ENCODE results near the gene KDM4E. TPM values are rescaled to one million over a fixed set of nuclear protein-coding genes. Genes with fewer than 3 reads are reported as not detected.

KDM4E gene
- total and polyA plus RNA-seq, 4 donors = not detected

DNA sequence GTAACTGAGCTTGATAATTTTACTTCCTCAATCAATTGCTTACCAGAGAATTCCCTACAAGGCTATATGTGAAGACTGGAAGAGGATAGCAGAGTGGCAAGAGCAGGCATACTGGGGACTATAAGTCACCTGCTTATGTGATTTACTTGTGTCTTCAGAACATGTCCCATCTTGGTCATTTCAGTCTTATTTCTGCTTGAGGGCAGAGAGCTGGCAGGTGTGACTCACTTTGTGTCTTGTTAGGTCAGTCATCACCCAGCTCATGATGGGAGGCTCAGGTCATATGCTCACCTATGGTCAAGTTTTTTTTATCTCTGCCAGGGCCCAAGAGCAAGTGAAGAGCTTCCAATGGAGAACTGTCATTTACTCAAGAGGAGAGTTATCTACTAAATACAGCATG is 47.9 kb downstream of the KDM4E start:
- H3K27ac ChIP-seq (ENCODE audit: low read depth in 1 of 2, low read length in 2 of 2) = no peak overlapping the region
- intact Hi-C loops (cut with DNase I) = loop anchor here in 1 of 2 donors (5.0 to 10.0 kb wide), 2 partner anchors 34 to 692 kb away; no protein-coding TSS in a partner anchor
- H3K36me3 ChIP-seq (ENCODE audit: control insufficient read depth in 1 of 2, insufficient read depth in 2 of 2, low read length in 1 of 2) = no peaks in the 10 kb centered on the region
- DNase-seq (no peak), ATAC-seq (ENCODE audit: low FRiP score) (no peak)
- H3K27me3 ChIP-seq (ENCODE audit: control insufficient read depth in 1 of 2, insufficient read depth in 2 of 2, low read length in 1 of 2) = no peaks in the 10 kb centered on the region
- H3K9me3 ChIP-seq (ENCODE audit: control insufficient read depth, low read length) = no peaks in the 10 kb centered on the region
- H3K4me1 ChIP-seq (ENCODE audit: control insufficient read depth in 1 of 2, insufficient read depth in 2 of 2, low read length in 2 of 2) = peaks cover 6 to 11% of the 10 kb centered on the region in 2 donors
- H3K4me3 ChIP-seq (ENCODE audit: low read length in 2 of 2) = no peak overlapping the region

DNA sequence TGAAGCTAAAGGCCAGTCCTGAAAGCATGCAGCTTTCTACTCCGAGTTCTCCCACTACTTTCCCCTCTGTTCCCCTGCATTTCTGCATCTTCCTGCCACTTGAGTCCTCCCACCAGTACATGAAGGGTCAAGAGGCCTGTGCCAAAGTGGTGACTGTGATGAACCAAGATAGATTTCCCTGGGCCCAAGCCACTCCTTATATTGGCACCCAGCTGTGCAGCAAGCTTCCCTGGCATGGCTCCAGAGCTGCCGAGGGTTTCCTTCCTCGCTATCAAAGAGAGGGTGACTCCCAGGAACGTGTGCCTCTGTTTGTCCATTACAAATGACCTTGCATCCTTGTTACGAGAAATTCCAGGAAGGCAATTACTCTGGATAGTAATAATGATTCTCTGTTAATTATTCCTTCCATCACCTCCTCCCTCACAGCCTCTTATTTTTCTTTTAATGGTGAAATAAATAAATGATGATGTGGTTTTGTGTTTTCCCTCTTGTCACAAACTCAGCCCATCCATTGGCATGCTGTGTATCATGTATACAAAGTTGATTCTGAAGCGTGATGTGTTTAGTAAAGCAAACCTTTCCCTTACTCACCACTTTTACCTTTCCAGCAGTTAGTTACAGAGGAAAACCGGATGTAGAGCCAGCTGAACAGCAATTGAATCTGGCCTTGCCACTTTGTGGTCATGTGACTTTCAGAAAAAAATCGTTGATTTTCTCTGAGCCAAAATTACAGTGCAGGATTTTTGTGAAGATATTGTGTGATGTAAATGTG is 49.9 kb downstream of the KDM4E start:
- WGBS, 2 donors = 30 to 33% methylated on average over 8 of the region's 8 CpGs

DNA sequence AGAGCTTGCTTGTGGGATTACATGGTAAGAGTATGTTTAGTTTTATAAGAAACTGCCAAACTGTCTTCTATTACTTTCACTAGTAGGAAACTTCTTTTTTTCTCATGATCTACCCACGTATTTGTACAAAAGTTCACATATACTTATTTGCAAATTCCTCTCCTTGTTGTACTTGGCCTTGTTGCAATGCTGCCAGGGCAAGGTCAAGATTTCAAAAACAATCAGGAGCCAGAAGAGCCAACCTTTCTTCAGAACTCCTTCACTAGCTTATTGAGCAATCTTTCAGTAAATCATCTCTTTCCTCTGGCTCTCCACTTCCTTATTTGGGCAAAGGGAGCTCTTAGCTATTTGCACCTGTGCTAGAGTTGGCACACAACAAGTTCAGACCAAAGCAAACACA is 51.4 kb downstream of the KDM4E start:
- Histone ChIP-seq H3K36me3 (ENCODE audit: control insufficient read depth in 1 of 2, insufficient read depth in 2 of 2, low read length in 1 of 2) (no peaks in the 10 kb centered on the region), H3K9me3 (ENCODE audit: control insufficient read depth, low read length) (no peaks in the 10 kb centered on the region), H3K4me1 (ENCODE audit: control insufficient read depth in 1 of 2, insufficient read depth in 2 of 2, low read length in 2 of 2) (peaks cover 8 to 20% of the 10 kb centered on the region in 2 donors), H3K27ac (ENCODE audit: low read depth in 1 of 2, low read length in 2 of 2) (no peak overlapping the region), H3K4me3 (ENCODE audit: low read length in 2 of 2) (no peak overlapping the region), H3K27me3 (ENCODE audit: control insufficient read depth in 1 of 2, insufficient read depth in 2 of 2, low read length in 1 of 2) (no peaks in the 10 kb centered on the region)
- peak in 1 of 2 donors; percentile 59 for DNase-seq
- intact Hi-C loops (cut with DNase I) = loop anchor here in 1 of 2 donors (10.0 kb wide), 1 partner anchor 688 kb away; no protein-coding TSS in a partner anchor
- ATAC-seq (ENCODE audit: low FRiP score) = peak; percentile 64
- WGBS, 2 donors = 0 to 2% methylated on average over 1 of the region's 1 CpG

More for the DNA sequence above, 49.9 kb downstream of the KDM4E start:
- Histone ChIP-seq H3K4me1 (ENCODE audit: control insufficient read depth in 1 of 2, insufficient read depth in 2 of 2, low read length in 2 of 2) (peaks cover 7 to 15% of the 10 kb centered on the region in 2 donors), H3K36me3 (ENCODE audit: control insufficient read depth in 1 of 2, insufficient read depth in 2 of 2, low read length in 1 of 2) (no peaks in the 10 kb centered on the region), H3K27ac (ENCODE audit: low read depth in 1 of 2, low read length in 2 of 2) (peak overlapping the region in 1 of 2 donors; percentile 71), H3K4me3 (ENCODE audit: low read length in 2 of 2) (no peak overlapping the region), H3K9me3 (ENCODE audit: control insufficient read depth, low read length) (no peaks in the 10 kb centered on the region), H3K27me3 (ENCODE audit: control insufficient read depth in 1 of 2, insufficient read depth in 2 of 2, low read length in 1 of 2) (no peaks in the 10 kb centered on the region)
- ATAC-seq (ENCODE audit: low FRiP score) = no peak
- intact Hi-C loops (cut with DNase I) = loop anchor here in 1 of 2 donors (5.0 to 10.0 kb wide), 2 partner anchors 32 to 690 kb away; no protein-coding TSS in a partner anchor
- peak; percentile 61 to 77 for DNase-seq

GRCh38 chr11:95076981-95077380 is 51.9 kb downstream of the KDM4E start:
- Histone ChIP-seq H3K4me3 (ENCODE audit: low read length in 2 of 2) (no peak overlapping the region), H3K4me1 (ENCODE audit: control insufficient read depth in 1 of 2, insufficient read depth in 2 of 2, low read length in 2 of 2) (peaks cover 13 to 20% of the 10 kb centered on the region in 2 donors), H3K27ac (ENCODE audit: low read depth in 1 of 2, low read length in 2 of 2) (peak overlapping the region; percentile 25 to 43), H3K27me3 (ENCODE audit: control insufficient read depth in 1 of 2, insufficient read depth in 2 of 2, low read length in 1 of 2) (no peaks in the 10 kb centered on the region), H3K9me3 (ENCODE audit: control insufficient read depth, low read length) (no peaks in the 10 kb centered on the region), H3K36me3 (ENCODE audit: control insufficient read depth in 1 of 2, insufficient read depth in 2 of 2, low read length in 1 of 2) (no peaks in the 10 kb centered on the region)
- DNase-seq = no peak
- intact Hi-C loops (cut with DNase I) = loop anchor here in 1 of 2 donors (10.0 kb wide), 1 partner anchor 688 kb away; no protein-coding TSS in a partner anchor
- ATAC-seq (ENCODE audit: low FRiP score) = no peak

Other genes starting within 250 kb of the KDM4E start
- gene CWC15, start 51.7 kb upstream of the KDM4E start, total RNA-seq = 10 to 100 TPM; 49.7 to 54.7 TPM
- 10 to 100 TPM; 47.5 to 51.1 TPM for gene CWC15, start 51.7 kb upstream of the KDM4E start, polyA plus RNA-seq
- gene KDM4D, start 51.5 kb upstream of the KDM4E start, total RNA-seq = under 1 TPM; 0.45 to 0.75 TPM
- gene KDM4D, start 51.5 kb upstream of the KDM4E start, polyA plus RNA-seq = under 1 TPM; 0.13 to 0.31 TPM
- not detected for gene KDM4F, start 24.2 kb downstream of the KDM4E start, total RNA-seq
- gene KDM4F, start 24.2 kb downstream of the KDM4E start, polyA plus RNA-seq = not detected
- 10 to 100 TPM; 35.8 to 40.5 TPM for gene SRSF8, start 41.7 kb downstream of the KDM4E start, total RNA-seq
- 10 to 100 TPM; 41.9 to 45.4 TPM for gene SRSF8, start 41.7 kb downstream of the KDM4E start, polyA plus RNA-seq
- gene ENDOD1, start 64.6 kb downstream of the KDM4E start, total RNA-seq = 10 to 100 TPM; 50.9 to 54.8 TPM
- 10 to 100 TPM; 19.0 to 71.8 TPM for gene ENDOD1, start 64.6 kb downstream of the KDM4E start, polyA plus RNA-seq
- 10 to 100 TPM; 34.9 to 64.5 TPM for gene SESN3, start 205.9 kb downstream of the KDM4E start, total RNA-seq
- gene SESN3, start 205.9 kb downstream of the KDM4E start, polyA plus RNA-seq = 10 to 100 TPM; 10.0 to 10.6 TPM

All from aorta (tissue), 5 donors.